Measurements from ENCODE around the gene AFF3.

Gene AFF3, protein sequence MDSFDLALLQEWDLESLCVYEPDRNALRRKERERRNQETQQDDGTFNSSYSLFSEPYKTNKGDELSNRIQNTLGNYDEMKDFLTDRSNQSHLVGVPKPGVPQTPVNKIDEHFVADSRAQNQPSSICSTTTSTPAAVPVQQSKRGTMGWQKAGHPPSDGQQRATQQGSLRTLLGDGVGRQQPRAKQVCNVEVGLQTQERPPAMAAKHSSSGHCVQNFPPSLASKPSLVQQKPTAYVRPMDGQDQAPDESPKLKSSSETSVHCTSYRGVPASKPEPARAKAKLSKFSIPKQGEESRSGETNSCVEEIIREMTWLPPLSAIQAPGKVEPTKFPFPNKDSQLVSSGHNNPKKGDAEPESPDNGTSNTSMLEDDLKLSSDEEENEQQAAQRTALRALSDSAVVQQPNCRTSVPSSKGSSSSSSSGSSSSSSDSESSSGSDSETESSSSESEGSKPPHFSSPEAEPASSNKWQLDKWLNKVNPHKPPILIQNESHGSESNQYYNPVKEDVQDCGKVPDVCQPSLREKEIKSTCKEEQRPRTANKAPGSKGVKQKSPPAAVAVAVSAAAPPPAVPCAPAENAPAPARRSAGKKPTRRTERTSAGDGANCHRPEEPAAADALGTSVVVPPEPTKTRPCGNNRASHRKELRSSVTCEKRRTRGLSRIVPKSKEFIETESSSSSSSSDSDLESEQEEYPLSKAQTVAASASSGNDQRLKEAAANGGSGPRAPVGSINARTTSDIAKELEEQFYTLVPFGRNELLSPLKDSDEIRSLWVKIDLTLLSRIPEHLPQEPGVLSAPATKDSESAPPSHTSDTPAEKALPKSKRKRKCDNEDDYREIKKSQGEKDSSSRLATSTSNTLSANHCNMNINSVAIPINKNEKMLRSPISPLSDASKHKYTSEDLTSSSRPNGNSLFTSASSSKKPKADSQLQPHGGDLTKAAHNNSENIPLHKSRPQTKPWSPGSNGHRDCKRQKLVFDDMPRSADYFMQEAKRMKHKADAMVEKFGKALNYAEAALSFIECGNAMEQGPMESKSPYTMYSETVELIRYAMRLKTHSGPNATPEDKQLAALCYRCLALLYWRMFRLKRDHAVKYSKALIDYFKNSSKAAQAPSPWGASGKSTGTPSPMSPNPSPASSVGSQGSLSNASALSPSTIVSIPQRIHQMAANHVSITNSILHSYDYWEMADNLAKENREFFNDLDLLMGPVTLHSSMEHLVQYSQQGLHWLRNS (N-terminal part only)

GRCh38 chr2:100142393-100142792, at the start of gene AFF3:
TSS of gene AFF3 (minus strand) at chr2:100142590. CDS start at chr2:100104454, 38,136 bp downstream.
- no peak within 1 kb of the TSS for H3K27ac ChIP-seq
- no peak for TF ChIP-seq CTCF (IDR thresholded peaks at IDR 0.05)
- TF ChIP-seq ZFX (IDR thresholded peaks at IDR 0.05; ENCODE audit: borderline replicate concordance) = no peak

- TF ChIP-seq ZFX (IDR thresholded peaks at IDR 0.05; ENCODE audit: borderline replicate concordance) (no peak), CTCF (IDR thresholded peaks at IDR 0.05) (no peak)
- no peak overlapping the region for H3K27ac ChIP-seq
These were observed 47.0 kb upstream of the AFF3 start for GRCh38 chr2:100189387-100189786.

DNA sequence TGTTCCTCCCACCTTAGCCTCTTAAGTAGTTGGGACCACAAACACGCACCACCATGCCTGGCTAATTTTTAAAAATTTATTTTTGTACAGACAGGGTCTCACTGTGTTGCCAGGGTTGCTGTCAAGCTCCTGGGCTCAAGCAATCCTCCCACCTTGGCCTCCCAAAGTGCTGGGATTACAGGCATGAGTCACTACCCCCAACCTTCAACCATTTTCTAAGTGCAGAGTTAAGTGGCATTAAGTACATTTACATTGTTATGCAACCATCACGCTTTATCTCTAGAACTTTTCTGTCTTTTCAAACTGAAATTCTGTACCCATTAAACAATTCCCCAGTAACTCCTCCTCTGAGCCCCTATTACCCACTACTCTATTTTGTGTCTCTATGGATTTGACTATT, 45.9 kb upstream of the AFF3 start:
- H3K27ac ChIP-seq = no peak overlapping the region
- TF ChIP-seq ZFX (IDR thresholded peaks at IDR 0.05; ENCODE audit: borderline replicate concordance) (no peak), CTCF (IDR thresholded peaks at IDR 0.05) (no peak)

- H3K27ac ChIP-seq = no peak overlapping the region
These were observed 43.7 kb upstream of the AFF3 start for GRCh38 chr2:100186126-100186525.

DNA sequence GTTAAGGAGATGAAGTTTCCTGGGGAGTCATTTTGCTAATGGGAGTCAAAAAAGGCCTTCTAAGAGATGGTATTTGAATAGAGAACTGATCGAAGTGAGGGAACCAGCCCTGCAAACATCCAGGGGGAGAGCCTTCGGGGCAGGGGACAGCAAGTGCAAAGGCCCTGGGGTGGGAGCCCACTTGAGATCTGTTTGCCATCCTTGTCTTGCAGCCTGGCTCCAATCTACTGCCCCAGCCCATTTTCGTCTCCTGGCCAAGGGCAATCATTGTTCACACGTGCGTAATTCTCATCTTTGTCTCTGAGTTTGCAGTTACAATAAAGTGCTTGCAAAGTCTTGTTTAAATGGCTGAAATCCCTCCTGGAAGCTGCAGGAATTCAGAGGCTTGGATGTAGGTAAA, 43.1 kb upstream of the AFF3 start:
- H3K27ac ChIP-seq = no peak overlapping the region
- no peak for TF ChIP-seq CTCF (IDR thresholded peaks at IDR 0.05)
- no peak for TF ChIP-seq ZFX (IDR thresholded peaks at IDR 0.05; ENCODE audit: borderline replicate concordance)

More at GRCh38 chr2:100186126-100186525, 43.7 kb upstream of the AFF3 start:
- TF ChIP-seq CTCF (IDR thresholded peaks at IDR 0.05) (no peak), ZFX (IDR thresholded peaks at IDR 0.05; ENCODE audit: borderline replicate concordance) (no peak)

GRCh38 chr2:100185105-100185504, 42.7 kb upstream of the AFF3 start:
- H3K27ac ChIP-seq = no peak overlapping the region
- no peak for TF ChIP-seq ZFX (IDR thresholded peaks at IDR 0.05; ENCODE audit: borderline replicate concordance)

- no peak overlapping the region for H3K27ac ChIP-seq
These were observed 41.8 kb upstream of the AFF3 start for GRCh38 chr2:100184055-100184737.

More at GRCh38 chr2:100184055-100184737, 41.8 kb upstream of the AFF3 start:
- TF ChIP-seq CTCF (IDR thresholded peaks at IDR 0.05) (no peak), ZFX (IDR thresholded peaks at IDR 0.05; ENCODE audit: borderline replicate concordance) (no peak)

Measured in 22Rv1 (cell line).